Measurements from ENCODE around the gene TEX9.

Gene TEX9

GRCh38 chr15:56464893-56465520 is 99.8 kb downstream of the TEX9 start, which contains the start of gene MNS1:
Gene MNS1, minus strand, starts transcription at chr15:56465137. Its CDS starts 165 bp downstream, at chr15:56464972.
- no peak for TF ChIP-seq CTCF (IDR thresholded peaks at IDR 0.05; ENCODE audit: low read depth, low read length)
- DNase-seq (ENCODE audit: extremely low read depth, low read depth): peak; percentile 85

GRCh38 chr15:56467616-56468015 is 102.4 kb downstream of the TEX9 start:
- TF ChIP-seq CTCF (IDR thresholded peaks at IDR 0.05; ENCODE audit: low read depth, low read length): no peak
- no peak for DNase-seq (ENCODE audit: extremely low read depth, low read depth)

GRCh38 chr15:56468401-56468800 is 103.2 kb downstream of the TEX9 start:
- no peak for DNase-seq (ENCODE audit: extremely low read depth, low read depth)
- no peak for TF ChIP-seq CTCF (IDR thresholded peaks at IDR 0.05; ENCODE audit: low read depth, low read length)

- no peak for TF ChIP-seq CTCF (IDR thresholded peaks at IDR 0.05; ENCODE audit: low read depth, low read length)
These were observed 104.3 kb downstream of the TEX9 start for GRCh38 chr15:56469483-56469882.

GRCh38 chr15:56471440-56472069 is 106.3 kb downstream of the TEX9 start:
- DNase-seq (ENCODE audit: extremely low read depth, low read depth): no peak
- no peak for TF ChIP-seq CTCF (IDR thresholded peaks at IDR 0.05; ENCODE audit: low read depth, low read length)

More at GRCh38 chr15:56469483-56469882, 104.3 kb downstream of the TEX9 start:
- DNase-seq (ENCODE audit: extremely low read depth, low read depth): no peak

GRCh38 chr15:56472278-56472677 is 107.1 kb downstream of the TEX9 start:
- no peak for TF ChIP-seq CTCF (IDR thresholded peaks at IDR 0.05; ENCODE audit: low read depth, low read length)
- no peak for DNase-seq (ENCODE audit: extremely low read depth, low read depth)

- no peak for DNase-seq (ENCODE audit: extremely low read depth, low read depth)
- no peak for TF ChIP-seq CTCF (IDR thresholded peaks at IDR 0.05; ENCODE audit: low read depth, low read length)
These were observed 107.8 kb downstream of the TEX9 start for GRCh38 chr15:56473017-56473416.

Measured in AG09319 (cell line).